ENCODE measurements around the gene LTBP1.
A peak's percentile ranks its signal among the peaks of the same experiment; 100 is the strongest.

The LTBP1 gene

DNA sequence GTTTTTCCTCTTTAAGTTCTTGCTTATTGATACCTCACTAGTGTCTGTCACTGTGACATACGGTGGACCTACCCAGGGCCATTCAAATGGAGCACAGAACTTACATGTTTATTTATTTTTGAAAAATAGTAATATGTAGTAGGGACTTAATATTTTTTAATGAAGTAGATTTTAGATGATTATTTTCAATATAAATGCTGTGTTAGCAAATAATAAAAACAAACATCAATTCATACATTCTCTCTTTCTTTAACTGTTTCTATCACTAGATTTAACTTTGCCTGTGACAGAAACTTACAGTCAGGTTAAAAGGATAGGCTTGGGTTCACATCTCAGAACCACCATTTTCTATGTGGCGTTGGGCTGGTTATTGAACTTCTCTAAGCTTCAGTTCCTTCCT lies 345.3 kb downstream of the LTBP1 start:
- TF ChIP-seq, protein P1, sequence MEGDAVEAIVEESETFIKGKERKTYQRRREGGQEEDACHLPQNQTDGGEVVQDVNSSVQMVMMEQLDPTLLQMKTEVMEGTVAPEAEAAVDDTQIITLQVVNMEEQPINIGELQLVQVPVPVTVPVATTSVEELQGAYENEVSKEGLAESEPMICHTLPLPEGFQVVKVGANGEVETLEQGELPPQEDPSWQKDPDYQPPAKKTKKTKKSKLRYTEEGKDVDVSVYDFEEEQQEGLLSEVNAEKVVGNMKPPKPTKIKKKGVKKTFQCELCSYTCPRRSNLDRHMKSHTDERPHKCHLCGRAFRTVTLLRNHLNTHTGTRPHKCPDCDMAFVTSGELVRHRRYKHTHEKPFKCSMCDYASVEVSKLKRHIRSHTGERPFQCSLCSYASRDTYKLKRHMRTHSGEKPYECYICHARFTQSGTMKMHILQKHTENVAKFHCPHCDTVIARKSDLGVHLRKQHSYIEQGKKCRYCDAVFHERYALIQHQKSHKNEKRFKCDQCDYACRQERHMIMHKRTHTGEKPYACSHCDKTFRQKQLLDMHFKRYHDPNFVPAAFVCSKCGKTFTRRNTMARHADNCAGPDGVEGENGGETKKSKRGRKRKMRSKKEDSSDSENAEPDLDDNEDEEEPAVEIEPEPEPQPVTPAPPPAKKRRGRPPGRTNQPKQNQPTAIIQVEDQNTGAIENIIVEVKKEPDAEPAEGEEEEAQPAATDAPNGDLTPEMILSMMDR (IDR thresholded peaks at IDR 0.05; ENCODE audit: insufficient read depth, low read length, missing control alignments) = no peak
- DNase-seq (ENCODE audit: low read depth, low spot score) = no peak
- POLR2A ChIA-PET = no interaction called here
- no peak overlapping the region for H3K4me3 ChIP-seq (ENCODE audit: low read depth, low read length)
- CTCF ChIA-PET = interaction anchor here (0.7 kb wide), 1 partner anchor 26 kb away, joined by 3 read pairs; no protein-coding TSS in a partner anchor

DNA sequence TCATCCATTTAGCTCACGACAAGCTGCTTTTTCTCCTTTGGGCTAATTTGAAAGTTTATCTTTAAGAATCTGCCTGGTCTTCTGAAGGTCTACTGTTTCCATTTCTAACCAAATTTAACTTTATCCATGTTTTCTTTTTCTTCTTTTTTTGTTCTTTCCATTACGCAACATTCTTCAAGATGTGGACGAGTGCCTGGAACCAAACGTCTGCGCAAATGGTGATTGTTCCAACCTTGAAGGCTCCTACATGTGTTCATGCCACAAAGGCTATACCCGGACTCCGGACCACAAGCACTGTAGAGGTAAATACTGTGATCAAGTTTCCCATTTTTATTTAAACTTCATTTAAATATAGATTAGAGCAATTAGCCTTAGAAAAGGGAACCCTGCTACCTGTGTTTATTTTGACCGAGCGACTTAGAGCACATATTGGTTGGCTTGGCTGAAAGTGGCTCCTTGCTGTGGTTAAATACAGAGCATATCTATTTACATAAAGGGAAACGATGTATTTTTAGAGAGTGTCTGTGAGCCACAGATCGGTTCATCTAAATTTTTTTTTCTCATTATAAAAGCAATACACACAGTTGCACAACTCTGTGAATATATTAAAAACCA lies 346.3 kb downstream of the LTBP1 start:
- no peak overlapping the region for H3K4me3 ChIP-seq (ENCODE audit: low read depth, low read length)
- TF ChIP-seq, protein P1 (IDR thresholded peaks at IDR 0.05; ENCODE audit: insufficient read depth, low read length, missing control alignments) = no peak
- POLR2A ChIA-PET = no interaction called here
- no peak for DNase-seq (ENCODE audit: low read depth, low spot score)
- CTCF ChIA-PET = no interaction called here

DNA sequence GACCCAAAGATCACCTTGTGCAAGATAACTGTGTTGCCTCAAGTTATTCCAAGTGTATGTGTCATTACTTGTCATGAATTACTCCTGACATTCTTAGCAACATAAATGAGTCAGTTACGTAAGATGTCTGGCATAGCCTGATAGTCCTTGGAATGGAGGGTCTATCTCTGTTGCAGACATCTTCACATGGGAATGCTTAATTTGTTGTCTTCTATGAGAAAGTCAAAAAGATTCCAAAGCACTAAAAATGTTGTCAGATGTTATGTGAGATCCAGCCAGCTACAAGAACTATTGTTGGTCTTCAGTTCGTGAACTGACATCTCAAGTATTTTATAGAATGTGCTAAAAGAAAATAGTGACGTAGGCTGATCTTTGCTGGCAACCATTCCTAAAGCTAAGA lies 351.5 kb downstream of the LTBP1 start:
- DNase-seq (ENCODE audit: low read depth, low spot score) = peak; percentile 95
- no peak overlapping the region for H3K4me3 ChIP-seq (ENCODE audit: low read depth, low read length)
- POLR2A ChIA-PET = no interaction called here
- TF ChIP-seq, protein P1 (IDR thresholded peaks at IDR 0.05; ENCODE audit: insufficient read depth, low read length, missing control alignments) = no peak
- CTCF ChIA-PET = interaction anchor here (0.8 to 1.0 kb wide), 3 partner anchors 19 to 285 kb away, joined by 3 read pairs; no protein-coding TSS in a partner anchor

DNA sequence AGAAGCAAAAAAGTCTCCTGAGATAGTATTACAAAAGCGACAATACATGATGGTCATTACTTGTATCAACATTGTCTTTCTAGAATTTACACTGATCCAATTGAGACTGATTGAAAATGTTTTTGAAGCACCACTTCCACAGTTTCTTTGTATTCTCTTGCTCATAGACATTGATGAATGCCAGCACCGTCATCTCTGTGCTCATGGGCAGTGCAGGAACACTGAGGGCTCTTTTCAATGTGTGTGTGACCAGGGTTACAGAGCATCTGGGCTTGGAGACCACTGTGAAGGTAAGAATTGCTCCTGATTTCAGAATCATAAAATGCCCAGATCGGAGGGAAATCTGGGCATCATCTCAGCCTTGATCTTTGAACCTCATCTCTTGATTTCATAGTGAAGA lies 354.6 kb downstream of the LTBP1 start:
- ChIA-PET POLR2A (no interaction called here), CTCF (no interaction called here)
- no peak overlapping the region for H3K4me3 ChIP-seq (ENCODE audit: low read depth, low read length)
- no peak for DNase-seq (ENCODE audit: low read depth, low spot score)
- TF ChIP-seq, protein P1 (IDR thresholded peaks at IDR 0.05; ENCODE audit: insufficient read depth, low read length, missing control alignments) = no peak

DNA sequence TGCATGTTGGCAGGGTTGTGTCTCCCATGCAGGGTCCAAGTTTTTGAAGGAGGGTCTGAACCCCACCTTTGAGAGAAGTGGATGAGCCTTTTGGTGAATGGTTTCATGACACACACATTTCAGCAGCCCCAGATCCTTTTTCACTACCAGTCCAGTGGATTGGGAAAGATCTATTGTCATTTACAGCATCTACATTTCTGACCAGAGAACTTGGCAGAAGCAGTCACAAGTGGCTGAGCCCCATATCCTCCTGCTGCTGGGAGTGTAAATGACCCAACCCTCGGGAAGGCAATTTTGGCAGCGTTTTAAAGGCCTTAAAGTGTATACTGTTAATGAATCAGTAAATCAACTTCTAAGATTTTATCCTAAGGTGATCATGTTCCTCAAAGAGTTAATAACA lies 355.6 kb downstream of the LTBP1 start:
- H3K4me3 ChIP-seq (ENCODE audit: low read depth, low read length) = no peak overlapping the region
- ChIA-PET CTCF (no interaction called here), POLR2A (no interaction called here)
- DNase-seq (ENCODE audit: low read depth, low spot score) = no peak
- TF ChIP-seq, protein P1 (IDR thresholded peaks at IDR 0.05; ENCODE audit: insufficient read depth, low read length, missing control alignments) = no peak

DNA sequence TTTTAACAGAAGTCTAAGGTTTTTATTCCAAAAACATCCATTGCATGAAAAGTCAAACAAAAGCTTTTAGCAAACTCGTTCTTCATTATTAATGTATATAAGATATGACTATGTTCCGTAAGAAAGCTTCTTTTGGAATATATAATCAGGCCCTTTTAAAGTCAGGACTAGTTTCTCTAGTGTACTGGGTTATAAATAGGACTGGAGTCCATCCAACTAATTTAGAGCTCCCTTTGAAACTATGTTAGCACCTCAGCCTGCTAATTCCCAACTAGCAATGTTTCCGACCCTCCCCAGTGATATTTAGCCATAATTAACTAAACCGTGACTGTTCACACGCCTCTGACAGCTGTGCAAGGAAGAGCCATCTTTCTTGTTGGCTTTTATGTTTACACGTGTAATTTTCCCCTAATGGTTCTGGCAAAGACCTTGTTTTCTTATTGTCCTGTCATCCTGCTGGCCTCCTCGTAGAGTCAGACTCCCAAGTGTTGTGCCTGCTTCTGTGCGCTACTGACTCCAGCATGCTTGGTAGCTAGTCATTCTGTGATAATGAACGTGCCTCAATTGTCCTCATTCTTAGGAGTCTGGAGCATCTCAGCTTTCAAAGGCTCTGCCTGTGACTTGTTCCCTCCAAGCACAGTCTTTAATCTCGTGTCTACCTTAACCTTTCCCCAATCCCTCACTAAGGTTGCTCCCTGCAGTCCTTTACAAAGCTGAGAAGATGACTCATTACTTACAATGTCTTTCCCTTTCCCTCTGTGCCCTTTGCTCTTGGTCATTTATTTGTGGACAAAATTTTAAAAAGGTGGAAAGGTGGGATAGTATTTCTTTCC lies 357.5 kb downstream of the LTBP1 start:
- TF ChIP-seq, protein P1 (IDR thresholded peaks at IDR 0.05; ENCODE audit: insufficient read depth, low read length, missing control alignments) = no peak
- CTCF ChIA-PET = interaction anchor here (1.1 kb wide), 1 partner anchor 137 kb away, joined by 5 read pairs; no protein-coding TSS in a partner anchor
- no peak for DNase-seq (ENCODE audit: low read depth, low spot score)
- POLR2A ChIA-PET = no interaction called here
- H3K4me3 ChIP-seq (ENCODE audit: low read depth, low read length) = no peak overlapping the region
